Mucosa of stomach (tissue), 1 donor: ENCODE measurements around the gene DIAPH3.

ENCODE experiments used
- H3K27me3 ChIP-seq: one replicate; pipeline ENCODE4 v1.7.0; 2013; ENCODE audit warnings: mild to moderate bottlenecking, low read length; ENCODE audit not compliant: control insufficient read depth, insufficient read depth
- H3K36me3 ChIP-seq: one replicate; pipeline ENCODE4 v1.7.0; 2013; ENCODE audit warnings: low read length; ENCODE audit not compliant: control insufficient read depth, insufficient read depth
- H3K4me1 ChIP-seq: one replicate; pipeline ENCODE4 v1.7.0; 2013; ENCODE audit warnings: mild to moderate bottlenecking, low read length; ENCODE audit not compliant: control insufficient read depth, insufficient read depth
- H3K4me3 ChIP-seq: one replicate; pipeline ENCODE4 v1.7.0; 2013; ENCODE audit warnings: low read length
- H3K9ac ChIP-seq: one replicate; pipeline ENCODE4 v1.7.0; 2013; ENCODE audit warnings: mild to moderate bottlenecking, low read length, moderate library complexity
- H3K9me3 ChIP-seq: one replicate; pipeline ENCODE4 v1.7.0; 2013; ENCODE audit warnings: mild to moderate bottlenecking, low read length, moderate library complexity; ENCODE audit not compliant: control insufficient read depth
- donor health status: Pancreatic carcinoma.

The DIAPH3 gene

GRCh38 chr13:59664586-59664985 is 499.1 kb downstream of the DIAPH3 start:
- H3K4me3 ChIP-seq, result no peak overlapping the region
- no peaks in the 10 kb centered on the region for H3K36me3 ChIP-seq
- H3K9me3 ChIP-seq, result no peaks in the 10 kb centered on the region
- no peaks in the 10 kb centered on the region for H3K4me1 ChIP-seq
- H3K27me3 ChIP-seq, result no peaks in the 10 kb centered on the region
- no peak overlapping the region for H3K9ac ChIP-seq

- H3K9me3 ChIP-seq, result no peaks in the 10 kb centered on the region
- H3K4me1 ChIP-seq, result no peaks in the 10 kb centered on the region
- no peaks in the 10 kb centered on the region for H3K36me3 ChIP-seq
- no peak overlapping the region for H3K9ac ChIP-seq
- H3K4me3 ChIP-seq, result no peak overlapping the region
- no peaks in the 10 kb centered on the region for H3K27me3 ChIP-seq
Observed at GRCh38 chr13:59663707-59664106, 500.0 kb downstream of the DIAPH3 start.

- no peaks in the 10 kb centered on the region for H3K4me1 ChIP-seq
- H3K4me3 ChIP-seq, result no peak overlapping the region
- no peak overlapping the region for H3K9ac ChIP-seq
- no peaks in the 10 kb centered on the region for H3K27me3 ChIP-seq
- no peaks in the 10 kb centered on the region for H3K36me3 ChIP-seq
- no peaks in the 10 kb centered on the region for H3K9me3 ChIP-seq
Observed at GRCh38 chr13:59660582-59660981, 503.1 kb downstream of the DIAPH3 start.

GRCh38 chr13:59659981-59660380 is 503.7 kb downstream of the DIAPH3 start:
- no peaks in the 10 kb centered on the region for H3K36me3 ChIP-seq
- no peaks in the 10 kb centered on the region for H3K27me3 ChIP-seq
- no peak overlapping the region for H3K4me3 ChIP-seq
- H3K9ac ChIP-seq, result no peak overlapping the region
- H3K4me1 ChIP-seq, result no peaks in the 10 kb centered on the region
- no peaks in the 10 kb centered on the region for H3K9me3 ChIP-seq

GRCh38 chr13:59658738-59659330 is 504.9 kb downstream of the DIAPH3 start:
- Histone ChIP-seq H3K4me1 (no peaks in the 10 kb centered on the region), H3K4me3 (no peak overlapping the region)

GRCh38 chr13:59658027-59658737 is 505.5 kb downstream of the DIAPH3 start:
- Histone ChIP-seq H3K4me1 (no peaks in the 10 kb centered on the region), H3K4me3 (no peak overlapping the region), H3K27me3 (no peaks in the 10 kb centered on the region), H3K9me3 (no peaks in the 10 kb centered on the region), H3K9ac (no peak overlapping the region), H3K36me3 (no peaks in the 10 kb centered on the region)

More at GRCh38 chr13:59658738-59659330, 504.9 kb downstream of the DIAPH3 start:
- H3K9ac ChIP-seq, result no peak overlapping the region
- H3K27me3 ChIP-seq, result no peaks in the 10 kb centered on the region
- H3K36me3 ChIP-seq, result no peaks in the 10 kb centered on the region
- no peaks in the 10 kb centered on the region for H3K9me3 ChIP-seq

GRCh38 chr13:59653916-59654315 is 509.8 kb downstream of the DIAPH3 start:
- H3K27me3 ChIP-seq, result no peaks in the 10 kb centered on the region
- no peak overlapping the region for H3K4me3 ChIP-seq
- H3K9ac ChIP-seq, result no peak overlapping the region
- H3K4me1 ChIP-seq, result no peaks in the 10 kb centered on the region
- H3K36me3 ChIP-seq, result no peaks in the 10 kb centered on the region
- no peaks in the 10 kb centered on the region for H3K9me3 ChIP-seq

GRCh38 chr13:59651479-59651878 is 512.2 kb downstream of the DIAPH3 start:
- H3K9me3 ChIP-seq, result no peaks in the 10 kb centered on the region
- no peaks in the 10 kb centered on the region for H3K36me3 ChIP-seq
- H3K4me1 ChIP-seq, result no peaks in the 10 kb centered on the region
- H3K9ac ChIP-seq, result no peak overlapping the region
- H3K4me3 ChIP-seq, result no peak overlapping the region
- no peaks in the 10 kb centered on the region for H3K27me3 ChIP-seq

- no peak overlapping the region for H3K9ac ChIP-seq
- no peak overlapping the region for H3K4me3 ChIP-seq
- no peaks in the 10 kb centered on the region for H3K27me3 ChIP-seq
- no peaks in the 10 kb centered on the region for H3K36me3 ChIP-seq
- no peaks in the 10 kb centered on the region for H3K4me1 ChIP-seq
- no peaks in the 10 kb centered on the region for H3K9me3 ChIP-seq
Observed at GRCh38 chr13:59643906-59644626, 519.7 kb downstream of the DIAPH3 start.

GRCh38 chr13:59643364-59643841 is 520.3 kb downstream of the DIAPH3 start:
- H3K4me1 ChIP-seq, result no peaks in the 10 kb centered on the region
- no peaks in the 10 kb centered on the region for H3K36me3 ChIP-seq
- H3K9me3 ChIP-seq, result no peaks in the 10 kb centered on the region
- H3K27me3 ChIP-seq, result no peaks in the 10 kb centered on the region
- no peak overlapping the region for H3K4me3 ChIP-seq
- H3K9ac ChIP-seq, result no peak overlapping the region

GRCh38 chr13:59641817-59642216 is 521.9 kb downstream of the DIAPH3 start:
- Histone ChIP-seq H3K4me1 (no peaks in the 10 kb centered on the region), H3K36me3 (no peaks in the 10 kb centered on the region), H3K9ac (no peak overlapping the region), H3K27me3 (no peaks in the 10 kb centered on the region), H3K4me3 (no peak overlapping the region), H3K9me3 (no peaks in the 10 kb centered on the region)

- H3K4me3 ChIP-seq, result no peak overlapping the region
Observed at GRCh38 chr13:59641261-59641660, 522.5 kb downstream of the DIAPH3 start.

More at GRCh38 chr13:59641261-59641660, 522.5 kb downstream of the DIAPH3 start:
- Histone ChIP-seq H3K36me3 (no peaks in the 10 kb centered on the region), H3K27me3 (no peaks in the 10 kb centered on the region), H3K9me3 (no peaks in the 10 kb centered on the region), H3K9ac (no peak overlapping the region), H3K4me1 (no peaks in the 10 kb centered on the region)
